Stomach (tissue), 9 donors: Measurements from ENCODE around the gene SPTSSA. TPM values are rescaled to one million over a fixed set of nuclear protein-coding genes. Genes with fewer than 3 reads are reported as not detected.
"Not testable (repeated sequence)": the region's sequence is repeated elsewhere in the genome, so short reads cannot be mapped to it uniquely, and the experiment has no call there.

ENCODE experiments used
- DNase-seq, 2 donors: peaks; one replicate each; pipeline versions ENCODE4 v3.0.0 to v3.0.0-alpha.2; 2013 to 2019
- H3K27ac ChIP-seq, 5 donors: fragments of 200-600 bp in 4 of 5; sonication (generic) in 4 of 5; one replicate each; pipeline ENCODE4 v1.5.1; 2013 to 2019; ENCODE audit warnings: mild to moderate bottlenecking in 1 of 5, moderate library complexity in 1 of 5
- H3K27me3 ChIP-seq, 3 donors: fragments of 200-600 bp; sonication (generic); one replicate each; pipeline ENCODE4 v1.5.1; 2017 to 2019; ENCODE audit warnings: mixed run types in 1 of 3
- H3K36me3 ChIP-seq, 4 donors: fragments of 200-600 bp; sonication (generic); 1 replicate in 3 of 4; 2 replicates in 1 of 4; pipeline ENCODE4 v1.5.1; 2016 to 2019
- H3K4me1 ChIP-seq, 4 donors: fragments of 200-600 bp; sonication (generic); one replicate each; pipeline ENCODE4 v1.5.1; 2016 to 2019
- H3K4me3 ChIP-seq, 4 donors: fragments of 200-600 bp; sonication (generic) in 3 of 4; one replicate each; pipeline ENCODE4 v1.5.1; 2016 to 2019; ENCODE audit warnings: mild to moderate bottlenecking in 1 of 4
- H3K9me3 ChIP-seq, 4 donors: fragments of 200-600 bp; sonication (generic); one replicate each; pipeline ENCODE4 v1.5.1; 2016 to 2019
- CTCF ChIP-seq, 7 experiments: fragments of 450-650 bp in 4 of 7; fragments of 200-600 bp in 3 of 7; sonication (generic) in 3 of 7; IDR thresholded peaks; one replicate each; pipeline ENCODE4 v1.5.1; 2016 to 2019; ENCODE audit warnings: antibody characterized with exemption in 7 of 7, control low read depth in 2 of 7, mild to moderate bottlenecking in 1 of 7
- EP300 ChIP-seq: sonication (generic); formaldehyde crosslinking; IDR thresholded peaks from one replicate; pipeline ENCODE4 v1.6.1; 2017; ENCODE audit warnings: antibody characterized with exemption
- POLR2A ChIP-seq, 4 donors: fragments of 450-650 bp; IDR thresholded peaks; one replicate each; pipeline ENCODE4 v1.6.1; 2016; ENCODE audit warnings: antibody characterized with exemption in 4 of 4, control low read depth in 2 of 4, mild to moderate bottlenecking in 1 of 4, moderate library complexity in 1 of 4
- POLR2AphosphoS5 ChIP-seq, 3 donors: sonication (generic); formaldehyde crosslinking; IDR thresholded peaks; one replicate each; pipeline ENCODE4 v1.6.1; 2016; ENCODE audit warnings: antibody characterized with exemption in 3 of 3
- WGBS, 5 donors: extraction: QIAGEN DNeasy Blood & Tissue Kit in 3 of 5; methylation state at CpG; one replicate each; pipeline versions ENCODE4 v1.1.5 to v1.1.7; 2013 to 2018; 5-methylcytosine and 5-hydroxymethylcytosine counted together
- intact Hi-C: fragments of 100-400 bp; cut with DNase I; formaldehyde crosslinking; loops from one replicate; pipeline ENCODE4 v1.15.1; 2023; ENCODE audit warnings: low total_unique reads
- polyA plus RNA-seq, 3 donors: library from polyadenylated mRNA; stranded (reverse); fragments of 200-250 nt; gene quantifications; one replicate each; pipeline ENCODE4 v1.2.3, GENCODE V29; 2013
- total RNA-seq, 5 donors: library from RNA; depleted of rRNA; stranded (reverse); fragments of >200 nt; gene quantifications; one replicate each; pipeline versions ENCODE4 v1.1.0 to v1.2.3, GENCODE V29; 2014 to 2016
- donor health status: healthy with polysubstance abuse.
- donor health status: Bipolar disorder and iron deficiency.
- donor health status: healthy.

The SPTSSA gene
- total and polyA plus RNA-seq, 8 donors = 0.29 to 36.0 (median 21.7) TPM

GRCh38 chr14:34387974-34388516 lies 74.0 kb downstream of the SPTSSA start:
- H3K9me3 ChIP-seq = peaks cover 0 to 13% (median 9%) of the 10 kb centered on the region in 4 donors
- H3K4me1 ChIP-seq = no peaks in the 10 kb centered on the region
- no peak overlapping the region for H3K27ac ChIP-seq
- intact Hi-C loops = no loop called here
- DNase-seq = no peak
- TF ChIP-seq POLR2A (IDR thresholded peaks at IDR 0.05) (no peak), EP300 (no peak), POLR2AphosphoS5 (IDR thresholded peaks at IDR 0.05) (no peak), CTCF (IDR thresholded peaks at IDR 0.05) (no peak)
- H3K4me3 ChIP-seq = no peak overlapping the region
- no peaks in the 10 kb centered on the region for H3K27me3 ChIP-seq
- no peaks in the 10 kb centered on the region for H3K36me3 ChIP-seq
- 62 to 81% (median 74%) methylated on average over 4 of the region's 4 CpGs for WGBS, 5 donors

GRCh38 chr14:34386865-34387485 lies 75.1 kb downstream of the SPTSSA start:
- DNase-seq = no peak
- intact Hi-C loops = no loop called here
- TF ChIP-seq POLR2A (IDR thresholded peaks at IDR 0.05) = no peak
- TF ChIP-seq EP300 = no peak
- TF ChIP-seq POLR2AphosphoS5 (IDR thresholded peaks at IDR 0.05) = no peak
- no peak for TF ChIP-seq CTCF (IDR thresholded peaks at IDR 0.05)
- 65 to 75% (median 71%) methylated on average over 5 of the region's 5 CpGs for WGBS, 5 donors
- Histone ChIP-seq H3K4me3 (no peak overlapping the region), H3K9me3 (peaks cover 0 to 13% (median 9%) of the 10 kb centered on the region in 4 donors), H3K27ac (no peak overlapping the region), H3K4me1 (no peaks in the 10 kb centered on the region), H3K27me3 (no peaks in the 10 kb centered on the region), H3K36me3 (no peaks in the 10 kb centered on the region)

GRCh38 chr14:34385881-34386280 lies 76.2 kb downstream of the SPTSSA start:
- H3K4me3 ChIP-seq, H3K9me3 ChIP-seq, H3K27ac ChIP-seq, DNase-seq, intact Hi-C loops, H3K4me1 ChIP-seq, H3K36me3 ChIP-seq, H3K27me3 ChIP-seq: not testable (repeated sequence)

- TF ChIP-seq POLR2A (IDR thresholded peaks at IDR 0.05) (no peak), POLR2AphosphoS5 (IDR thresholded peaks at IDR 0.05) (no peak), EP300 (no peak), CTCF (IDR thresholded peaks at IDR 0.05) (no peak)
- Histone ChIP-seq H3K36me3 (no peaks in the 10 kb centered on the region), H3K27me3 (no peaks in the 10 kb centered on the region), H3K4me3 (no peak overlapping the region), H3K9me3 (no peaks in the 10 kb centered on the region), H3K27ac (no peak overlapping the region), H3K4me1 (peaks cover 0 to 9% (median 2%) of the 10 kb centered on the region in 4 donors)
- intact Hi-C loops = no loop called here
- DNase-seq = no peak
- WGBS, 5 donors = 52 to 74% (median 68%) methylated on average over 2 of the region's 2 CpGs
These were observed 78.2 kb downstream of the SPTSSA start for GRCh38 chr14:34383839-34384238.

Other genes starting within 250 kb of the SPTSSA start
- gene EAPP, start 77.5 kb upstream of the SPTSSA start, total RNA-seq = 10 to 100 TPM; 15.8 to 95.3 (median 30.1) TPM
- gene EAPP, start 77.5 kb upstream of the SPTSSA start, polyA plus RNA-seq = 10 to 100 TPM; 29.3 to 57.0 (median 39.4) TPM
- 100 to 1,000 TPM in 1 of 5 donors, 10 to 100 TPM in 4; 30.6 to 124 (median 42.0) TPM for gene SNX6, start 167.9 kb upstream of the SPTSSA start, total RNA-seq
- gene SNX6, start 167.9 kb upstream of the SPTSSA start, polyA plus RNA-seq = 10 to 100 TPM; 23.7 to 60.2 (median 53.6) TPM